Measurements from ENCODE around the gene KRT20.

KRT20 gene

DNA sequence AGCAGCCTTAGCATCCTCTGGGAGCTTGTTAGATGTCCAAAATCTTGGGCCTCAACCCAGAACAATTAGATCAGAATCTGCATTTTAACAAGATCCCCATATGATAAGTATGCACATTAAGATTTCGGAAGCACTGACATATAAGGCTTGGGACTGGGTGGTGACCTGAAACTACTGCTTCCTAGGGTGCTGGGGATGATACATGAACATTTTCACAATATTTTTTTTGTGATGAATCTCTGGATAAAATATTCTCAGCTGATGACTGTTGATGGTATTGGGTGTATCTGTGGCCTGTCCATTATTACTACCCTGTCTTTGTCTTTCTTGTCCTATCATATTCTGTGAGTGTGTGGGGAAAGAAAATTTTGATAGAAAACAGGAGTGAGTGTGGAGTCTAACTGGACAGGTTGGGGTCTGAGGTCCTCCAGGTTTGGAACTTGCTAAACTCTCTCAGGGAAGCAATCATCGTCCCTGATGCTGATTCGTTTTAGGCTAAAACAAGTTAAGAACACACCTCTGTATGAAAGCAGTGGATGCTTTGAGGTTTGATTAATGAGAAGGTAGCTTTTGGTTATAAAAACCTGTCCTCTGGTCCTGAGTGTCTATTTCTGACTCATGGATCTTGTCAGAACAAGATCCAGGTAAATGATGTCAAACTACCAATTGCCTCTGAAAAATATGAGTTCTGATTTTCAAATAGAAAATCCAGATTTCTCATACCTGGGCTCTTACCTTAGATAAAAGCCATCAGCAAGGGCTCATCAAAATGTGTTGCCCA is 29.2 kb upstream of the KRT20 start:
- peaks cover 55 to 67% of the 10 kb centered on the region in 2 experiments for H3K4me1 ChIP-seq (ENCODE audit: control insufficient read depth in 1 of 2, insufficient read depth in 1 of 2, low read depth in 1 of 2, low read length in 1 of 2)
- no peaks in the 10 kb centered on the region for H3K9me3 ChIP-seq
- H3K4me3 ChIP-seq (ENCODE audit: low read depth in 1 of 2, low read length in 1 of 2), result no peak overlapping the region
- H3K27me3 ChIP-seq, result no peaks in the 10 kb centered on the region
- peak overlapping the region; percentile 90 for H3K27ac ChIP-seq
- peaks cover 27% of the 10 kb centered on the region for H3K36me3 ChIP-seq
- no peak for TF ChIP-seq CTCF (IDR thresholded peaks at IDR 0.05)

- peak overlapping the region; percentile 90 for H3K27ac ChIP-seq
These were observed 27.6 kb upstream of the KRT20 start for GRCh38 chr17:40912486-40913210.

GRCh38 chr17:40910441-40910841 is 25.4 kb upstream of the KRT20 start:
- peaks cover 61 to 63% of the 10 kb centered on the region in 2 experiments for H3K4me1 ChIP-seq (ENCODE audit: control insufficient read depth in 1 of 2, insufficient read depth in 1 of 2, low read depth in 1 of 2, low read length in 1 of 2)
- H3K4me3 ChIP-seq (ENCODE audit: low read depth in 1 of 2, low read length in 1 of 2), result no peak overlapping the region
- peak overlapping the region; percentile 90 for H3K27ac ChIP-seq

More at GRCh38 chr17:40912486-40913210, 27.6 kb upstream of the KRT20 start:
- Histone ChIP-seq H3K36me3 (peaks cover 23% of the 10 kb centered on the region), H3K4me1 (ENCODE audit: control insufficient read depth in 1 of 2, insufficient read depth in 1 of 2, low read depth in 1 of 2, low read length in 1 of 2) (peaks cover 61 to 69% of the 10 kb centered on the region in 2 experiments), H3K9me3 (no peaks in the 10 kb centered on the region), H3K27me3 (no peaks in the 10 kb centered on the region), H3K4me3 (ENCODE audit: low read depth in 1 of 2, low read length in 1 of 2) (no peak overlapping the region)
- TF ChIP-seq CTCF (IDR thresholded peaks at IDR 0.05), result no peak

DNA sequence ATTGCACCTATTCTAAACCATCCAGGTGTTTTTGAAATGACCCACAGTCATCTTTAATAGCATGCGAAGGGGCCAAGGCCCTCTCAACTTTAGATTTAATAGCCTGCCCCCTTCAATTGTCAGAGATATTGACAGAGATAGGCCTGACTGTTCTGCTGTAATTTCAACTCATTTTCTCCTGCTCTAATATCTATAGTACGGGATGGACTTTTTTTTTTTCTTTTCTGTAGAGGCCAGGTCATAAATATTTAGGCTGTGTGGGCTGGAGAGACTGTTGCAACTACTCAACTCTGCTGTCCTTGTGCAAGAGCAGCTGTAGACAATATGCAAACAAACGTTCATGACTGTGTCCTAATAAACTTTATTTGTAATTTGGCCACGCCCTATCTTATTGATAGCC is 24.7 kb upstream of the KRT20 start:
- TF ChIP-seq CTCF (IDR thresholded peaks at IDR 0.05), result no peak
- H3K27ac ChIP-seq, result peak overlapping the region; percentile 90
- H3K9me3 ChIP-seq, result no peaks in the 10 kb centered on the region
- peaks cover 5% of the 10 kb centered on the region for H3K36me3 ChIP-seq
- H3K27me3 ChIP-seq, result peaks cover 20% of the 10 kb centered on the region
- H3K4me1 ChIP-seq (ENCODE audit: control insufficient read depth in 1 of 2, insufficient read depth in 1 of 2, low read depth in 1 of 2, low read length in 1 of 2), result peaks cover 57 to 60% of the 10 kb centered on the region in 2 experiments
- H3K4me3 ChIP-seq (ENCODE audit: low read depth in 1 of 2, low read length in 1 of 2), result peak overlapping the region in 1 of 2 experiments; percentile 14

More at GRCh38 chr17:40910441-40910841, 25.4 kb upstream of the KRT20 start:
- no peaks in the 10 kb centered on the region for H3K9me3 ChIP-seq
- no peak for TF ChIP-seq CTCF (IDR thresholded peaks at IDR 0.05)
- H3K36me3 ChIP-seq, result peaks cover 9% of the 10 kb centered on the region
- peaks cover 13% of the 10 kb centered on the region for H3K27me3 ChIP-seq

GRCh38 chr17:40909351-40909750 is 24.3 kb upstream of the KRT20 start:
- Histone ChIP-seq H3K4me1 (ENCODE audit: control insufficient read depth in 1 of 2, insufficient read depth in 1 of 2, low read depth in 1 of 2, low read length in 1 of 2) (peaks cover 53 to 56% of the 10 kb centered on the region in 2 experiments), H3K27me3 (peaks cover 24% of the 10 kb centered on the region), H3K4me3 (ENCODE audit: low read depth in 1 of 2, low read length in 1 of 2) (peak overlapping the region in 1 of 2 experiments; percentile 14), H3K9me3 (no peaks in the 10 kb centered on the region), H3K27ac (peak overlapping the region; percentile 90), H3K36me3 (peaks cover 4% of the 10 kb centered on the region)
- TF ChIP-seq CTCF (IDR thresholded peaks at IDR 0.05), result peak; percentile 78
